H9 (cell line): ENCODE results near the gene ATF6. TPM values are rescaled to one million over a fixed set of nuclear protein-coding genes. Genes with fewer than 3 reads are reported as not detected.

ENCODE experiments used
- DNase-seq: peaks from one replicate; pipeline ENCODE4 v3.0.0-alpha.2; 2017
- H2AFZ ChIP-seq: one replicate; pipeline ENCODE4 v1.6.1; 2013; ENCODE audit warnings: mild to moderate bottlenecking, low read length, control low read depth, moderate library complexity
- H2AK5ac ChIP-seq: 2 replicates; pipeline ENCODE4 v1.6.1; 2013; ENCODE audit warnings: low read length, control low read depth, mixed read lengths; ENCODE audit not compliant: insufficient read length
- H2BK120ac ChIP-seq: one replicate; pipeline ENCODE4 v1.6.1; 2013; ENCODE audit warnings: low read depth, mild to moderate bottlenecking, low read length, control low read depth, inconsistent platforms; ENCODE audit not compliant: poor library complexity, severe bottlenecking
- H2BK12ac ChIP-seq: 2 replicates; pipeline ENCODE4 v1.6.1; 2013; ENCODE audit warnings: low read length, control low read depth, mixed read lengths, low read depth; ENCODE audit not compliant: insufficient read length
- H2BK15ac ChIP-seq: 2 replicates; pipeline ENCODE4 v1.6.1; 2013; ENCODE audit warnings: low read depth, low read length, control low read depth
- H2BK20ac ChIP-seq: one replicate; pipeline ENCODE4 v1.6.1; 2013; ENCODE audit warnings: low read depth, mild to moderate bottlenecking, low read length, control low read depth, inconsistent platforms; ENCODE audit not compliant: poor library complexity, severe bottlenecking
- H2BK5ac ChIP-seq: 2 replicates; pipeline ENCODE4 v1.6.1; 2013; ENCODE audit warnings: low read length, control low read depth, mixed read lengths; ENCODE audit not compliant: insufficient read length
- H3K14ac ChIP-seq: 2 replicates; pipeline ENCODE4 v1.6.1; 2013; ENCODE audit warnings: low read length, control low read depth; ENCODE audit not compliant: insufficient read depth
- H3K18ac ChIP-seq: 2 replicates; pipeline ENCODE4 v1.6.1; 2013; ENCODE audit warnings: low read depth, mild to moderate bottlenecking, mixed read lengths, low read length, control low read depth; ENCODE audit not compliant: insufficient read length
- H3K23ac ChIP-seq: 2 replicates; pipeline ENCODE4 v1.6.1; 2013; ENCODE audit warnings: low read length, control low read depth, mixed read lengths, low read depth; ENCODE audit not compliant: insufficient read length
- H3K23me2 ChIP-seq: 2 replicates; pipeline ENCODE4 v1.6.1; 2013; ENCODE audit warnings: low read depth, mild to moderate bottlenecking, mixed read lengths, low read length, control low read depth; ENCODE audit not compliant: insufficient read length, poor library complexity, severe bottlenecking
- H3K27ac ChIP-seq: 2 replicates; pipeline ENCODE4 v1.5.1; 2013; ENCODE audit warnings: low read length, control low read depth, mixed read lengths, low read depth; ENCODE audit not compliant: insufficient read length
- H3K27me3 ChIP-seq: 2 replicates; pipeline ENCODE4 v1.6.1; 2013; ENCODE audit warnings: low read length, control low read depth, inconsistent platforms; ENCODE audit not compliant: insufficient read depth
- H3K4ac ChIP-seq: 2 replicates; pipeline ENCODE4 v1.6.1; 2013; ENCODE audit warnings: low read depth, mild to moderate bottlenecking, control low read depth, inconsistent platforms, low read length, moderate library complexity
- H3K4me1 ChIP-seq: 2 replicates; pipeline ENCODE4 v1.6.1; 2013; ENCODE audit warnings: low read length, control low read depth, inconsistent platforms; ENCODE audit not compliant: insufficient read depth
- H3K4me2 ChIP-seq: 2 replicates; pipeline ENCODE4 v1.6.1; 2013; ENCODE audit warnings: low read length, control low read depth, mixed read lengths; ENCODE audit not compliant: insufficient read length, insufficient read depth
- H3K56ac ChIP-seq: 2 replicates; pipeline ENCODE4 v1.6.1; 2013; ENCODE audit warnings: low read depth, mild to moderate bottlenecking, mixed read lengths, low read length, control low read depth; ENCODE audit not compliant: insufficient read length
- H3K79me1 ChIP-seq: 2 replicates; pipeline ENCODE4 v1.6.1; 2013; ENCODE audit warnings: low read depth, mild to moderate bottlenecking, moderate library complexity, low read length, control low read depth, inconsistent platforms; ENCODE audit not compliant: insufficient read depth, poor library complexity, severe bottlenecking
- H3K79me2 ChIP-seq: 2 replicates; pipeline ENCODE4 v1.6.1; 2013; ENCODE audit warnings: low read length, control low read depth, inconsistent platforms; ENCODE audit not compliant: insufficient read depth
- H3K9ac ChIP-seq: 2 replicates; pipeline ENCODE4 v1.6.1; 2013; ENCODE audit warnings: low read length, control low read depth, mixed read lengths; ENCODE audit not compliant: insufficient read length; ENCODE audit errors: extremely low read depth
- H3K9me3 ChIP-seq: one replicate; pipeline ENCODE4 v1.6.1; 2013; ENCODE audit warnings: low read depth, low read length, inconsistent platforms; ENCODE audit not compliant: control insufficient read depth
- H3T11ph ChIP-seq: one replicate; pipeline ENCODE4 v1.6.1; 2013; ENCODE audit warnings: mild to moderate bottlenecking, low read length, control low read depth, inconsistent platforms
- H4K20me1 ChIP-seq: one replicate; pipeline ENCODE4 v1.6.1; 2013; ENCODE audit not compliant: control insufficient read depth, insufficient read length, insufficient read depth
- H4K5ac ChIP-seq: 2 replicates; pipeline ENCODE4 v1.6.1; 2013; ENCODE audit warnings: low read depth, mild to moderate bottlenecking, mixed read lengths, low read length, control low read depth; ENCODE audit not compliant: insufficient read length
- H4K8ac ChIP-seq: replicated peaks from 2 replicates; pipeline ENCODE4 v1.6.1; 2013; ENCODE audit warnings: low read length, control low read depth, mixed read lengths, low read depth; ENCODE audit not compliant: insufficient read length
- H4K91ac ChIP-seq: 2 replicates; pipeline ENCODE4 v1.6.1; 2013; ENCODE audit warnings: low read depth, mild to moderate bottlenecking, moderate library complexity, mixed read lengths, low read length, control low read depth; ENCODE audit not compliant: insufficient read length
- H3K27ac Mint-ChIP-seq, 3 experiments: 2 replicates in 2 of 3; 3 replicates in 1 of 3; pipeline ENCODE4 v1.8.0; 2020 to 2021; ENCODE audit warnings: mixed read lengths in 3 of 3, mild to moderate bottlenecking in 1 of 3, moderate library complexity in 1 of 3
- H3K27me3 Mint-ChIP-seq: 2 replicates; pipeline ENCODE4 v1.8.0; 2021; ENCODE audit warnings: low read depth, mild to moderate bottlenecking, moderate library complexity, mixed read lengths
- H3K36me3 Mint-ChIP-seq, 3 experiments: 2 replicates in 2 of 3; 3 replicates in 1 of 3; pipeline ENCODE4 v1.8.0; 2020 to 2021; ENCODE audit warnings: low read depth in 3 of 3, mixed read lengths in 3 of 3; ENCODE audit not compliant: insufficient read depth in 1 of 3
- H3K4me1 Mint-ChIP-seq, 2 experiments: 2 replicates each; pipeline ENCODE4 v1.8.0; 2020; ENCODE audit warnings: mixed read lengths in 2 of 2
- H3K4me3 Mint-ChIP-seq, 2 experiments: 2 replicates in 1 of 2; 3 replicates in 1 of 2; pipeline ENCODE4 v1.8.0; 2020 to 2021; ENCODE audit warnings: mild to moderate bottlenecking in 2 of 2, mixed read lengths in 2 of 2, moderate library complexity in 1 of 2
- H3K9me3 Mint-ChIP-seq, 2 experiments: 2 replicates in 1 of 2; 3 replicates in 1 of 2; pipeline ENCODE4 v1.8.0; 2020; ENCODE audit warnings: mild to moderate bottlenecking in 2 of 2, mixed read lengths in 2 of 2, moderate library complexity in 1 of 2
- WGBS: extraction: QIAGEN DNeasy Blood & Tissue Kit; methylation state at CpG from one replicate; pipeline ENCODE4 v1.1.7; 2013; ENCODE audit warnings: missing lambda C conversion rate, low lambda C conversion rate, mixed read lengths; ENCODE audit not compliant: insufficient read length; ENCODE audit errors: extremely low coverage; 5-methylcytosine and 5-hydroxymethylcytosine counted together
- total RNA-seq: library from RNA; stranded (reverse); gene quantifications from 2 replicates; pipeline ENCODE4 v1.2.1, GENCODE V29; 2021
- TF ChIP-seq, protein P1 (sequence below): fragments of 200-600 bp; sonication (generic); conservative IDR thresholded peaks from 3 replicates; pipeline ENCODE4 v1.8.0; 2021; ENCODE audit warnings: antibody characterized with exemption, mild to moderate bottlenecking

ATF6 gene
- total RNA-seq, 1 experiment from 2014 or later = 11.2 TPM

DNA sequence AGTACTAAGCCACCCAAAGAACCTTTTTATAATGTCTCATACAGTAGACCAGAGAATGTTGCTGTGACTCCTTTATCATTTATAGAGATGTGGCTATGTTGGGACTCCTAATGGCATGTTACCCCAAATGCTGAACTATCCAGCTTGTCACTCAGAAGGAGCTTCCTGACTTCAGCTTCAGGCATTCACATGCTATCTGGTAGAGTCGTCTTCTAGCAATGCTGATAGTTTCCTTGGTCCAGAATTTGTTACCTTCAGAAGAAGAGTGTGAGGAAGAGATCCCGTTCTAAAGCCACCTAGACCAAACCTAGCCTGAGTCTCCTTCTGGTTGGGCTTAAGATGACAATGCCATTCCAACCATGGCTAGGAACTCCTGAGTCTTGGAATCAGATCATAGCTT is 189.5 kb downstream of the ATF6 start:
- Histone ChIP-seq H2BK12ac (no peak overlapping the region), H4K5ac (no peak overlapping the region), H4K8ac (no peak overlapping the region), H2AK5ac (no peak overlapping the region), H2BK5ac (no peak overlapping the region), H3K79me2 (no peaks in the 10 kb centered on the region), H3K9me3 (no peaks in the 10 kb centered on the region), H3K14ac (no peak overlapping the region), H4K20me1 (no peaks in the 10 kb centered on the region), H3K56ac (no peak overlapping the region), H3K79me1 (no peaks in the 10 kb centered on the region), H3T11ph (no peak overlapping the region), H4K91ac (no peak overlapping the region), H2BK120ac (no peak overlapping the region), H3K23me2 (no peaks in the 10 kb centered on the region), H2BK15ac (no peak overlapping the region), H3K4ac (no peak overlapping the region), H3K27ac (no peak overlapping the region), H3K18ac (no peak overlapping the region), H3K9ac (no peak overlapping the region), H3K4me1 (no peaks in the 10 kb centered on the region), H2AFZ (no peak overlapping the region), H3K23ac (no peak overlapping the region), H3K27me3 (no peaks in the 10 kb centered on the region), H3K4me2 (no peak overlapping the region), H2BK20ac (no peak overlapping the region)
- peaks cover 10 to 16% of the 10 kb centered on the region in 2 experiments for H3K4me1 Mint-ChIP-seq
- no peak overlapping the region for H3K4me3 Mint-ChIP-seq
- DNase-seq = no peak
- no CpG with 5 or more reads among the region's 2 CpGs for WGBS
- H3K27ac Mint-ChIP-seq = no peak overlapping the region
- H3K36me3 Mint-ChIP-seq = peaks cover 0 to 9% (median 0%) of the 10 kb centered on the region in 3 experiments; a peak in 1 of 7 replicates
- H3K9me3 Mint-ChIP-seq = no peaks in the 10 kb centered on the region
- H3K27me3 Mint-ChIP-seq = no peaks in the 10 kb centered on the region
- TF ChIP-seq, protein P1, sequence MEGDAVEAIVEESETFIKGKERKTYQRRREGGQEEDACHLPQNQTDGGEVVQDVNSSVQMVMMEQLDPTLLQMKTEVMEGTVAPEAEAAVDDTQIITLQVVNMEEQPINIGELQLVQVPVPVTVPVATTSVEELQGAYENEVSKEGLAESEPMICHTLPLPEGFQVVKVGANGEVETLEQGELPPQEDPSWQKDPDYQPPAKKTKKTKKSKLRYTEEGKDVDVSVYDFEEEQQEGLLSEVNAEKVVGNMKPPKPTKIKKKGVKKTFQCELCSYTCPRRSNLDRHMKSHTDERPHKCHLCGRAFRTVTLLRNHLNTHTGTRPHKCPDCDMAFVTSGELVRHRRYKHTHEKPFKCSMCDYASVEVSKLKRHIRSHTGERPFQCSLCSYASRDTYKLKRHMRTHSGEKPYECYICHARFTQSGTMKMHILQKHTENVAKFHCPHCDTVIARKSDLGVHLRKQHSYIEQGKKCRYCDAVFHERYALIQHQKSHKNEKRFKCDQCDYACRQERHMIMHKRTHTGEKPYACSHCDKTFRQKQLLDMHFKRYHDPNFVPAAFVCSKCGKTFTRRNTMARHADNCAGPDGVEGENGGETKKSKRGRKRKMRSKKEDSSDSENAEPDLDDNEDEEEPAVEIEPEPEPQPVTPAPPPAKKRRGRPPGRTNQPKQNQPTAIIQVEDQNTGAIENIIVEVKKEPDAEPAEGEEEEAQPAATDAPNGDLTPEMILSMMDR = no peak
